Left ventricle myocardium inferior (tissue), 1 donor: Measurements from ENCODE around the gene PDZD4. TPM values are rescaled to one million over a fixed set of nuclear protein-coding genes. Genes with fewer than 3 reads are reported as not detected.

Source experiments
- DNase-seq: peaks from one replicate; pipeline ENCODE4 v3.0.0-alpha.2; 2020
- H3K27ac ChIP-seq: fragments of 200-600 bp; replicated peaks from 2 replicates; pipeline ENCODE4 v1.8.0; 2021
- H3K27me3 ChIP-seq: fragments of 200-600 bp; 2 replicates; pipeline ENCODE4 v1.8.0; 2021; ENCODE audit warnings: low read depth
- H3K36me3 ChIP-seq: fragments of 200-600 bp; 2 replicates; pipeline ENCODE4 v1.8.0; 2021
- H3K4me1 ChIP-seq: fragments of 200-600 bp; 2 replicates; pipeline ENCODE4 v1.8.0; 2021
- H3K4me3 ChIP-seq: fragments of 200-600 bp; 2 replicates; pipeline ENCODE4 v1.8.0; 2021; ENCODE audit warnings: mild to moderate bottlenecking, moderate library complexity
- H3K9me3 ChIP-seq: fragments of 200-600 bp; replicated peaks from 2 replicates; pipeline ENCODE4 v1.8.0; 2021
- CTCF ChIP-seq: fragments of 200-600 bp; IDR thresholded peaks from 2 replicates; pipeline ENCODE4 v1.8.0; 2021; ENCODE audit warnings: antibody characterized with exemption, mild to moderate bottlenecking, borderline replicate concordance
- intact Hi-C: fragments of 100-400 bp; cut with micrococcal nuclease; formaldehyde crosslinking; loops from one replicate; pipeline ENCODE4 v1.11.0; 2022
- total RNA-seq: library from RNA; stranded (reverse); fragmentation: NEBNext Ultra II Directional; extraction: Animal tissue kit (Norgen Biotek cat#: 25700); gene quantifications from one replicate; pipeline ENCODE4 v1.2.1, GENCODE V29; 2021
- donor health status: DM: no; HTN: yes; CAD: no; lungs with severe emphysema.

PDZD4 gene
- total RNA-seq, 1 donor from 2014 or later: 4.5 TPM

- intact Hi-C loops: no loop called here
- peaks cover 9% of the 10 kb centered on the region for H3K4me1 ChIP-seq
- no peaks in the 10 kb centered on the region for H3K9me3 ChIP-seq
- no peak for DNase-seq
- no peak overlapping the region for H3K4me3 ChIP-seq
- no peaks in the 10 kb centered on the region for H3K36me3 ChIP-seq
- H3K27me3 ChIP-seq: peaks cover 17% of the 10 kb centered on the region
- TF ChIP-seq CTCF: no peak
- H3K27ac ChIP-seq: no peak overlapping the region
Measured at GRCh38 chrX:153827016-153827415, 3.3 kb downstream of the PDZD4 start.

DNA sequence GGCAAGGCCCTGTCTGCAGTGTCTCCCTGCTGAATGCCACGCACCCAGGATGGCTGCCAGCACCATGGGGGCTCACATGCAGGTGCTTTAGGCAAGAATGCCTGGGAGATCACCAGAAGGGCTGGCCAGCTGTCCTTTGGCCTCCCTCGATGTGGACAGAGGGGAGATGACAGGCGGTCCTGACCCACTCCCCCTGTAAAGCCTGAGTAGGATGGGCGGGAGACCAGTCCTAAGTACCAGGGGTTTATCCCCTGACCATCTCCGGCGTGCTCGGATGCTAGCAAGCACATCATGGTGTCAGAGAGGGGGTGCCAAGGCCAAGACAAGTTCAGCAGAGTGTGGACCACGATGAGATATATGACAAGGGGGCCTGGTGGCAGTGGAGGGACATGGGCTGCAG lies 5.3 kb downstream of the PDZD4 start:
- TF ChIP-seq CTCF: no peak
- intact Hi-C loops: no loop called here
- Histone ChIP-seq H3K4me1 (peaks cover 9% of the 10 kb centered on the region), H3K36me3 (no peaks in the 10 kb centered on the region), H3K4me3 (no peak overlapping the region), H3K27ac (no peak overlapping the region), H3K27me3 (peaks cover 14% of the 10 kb centered on the region), H3K9me3 (no peaks in the 10 kb centered on the region)
- no peak for DNase-seq

DNA sequence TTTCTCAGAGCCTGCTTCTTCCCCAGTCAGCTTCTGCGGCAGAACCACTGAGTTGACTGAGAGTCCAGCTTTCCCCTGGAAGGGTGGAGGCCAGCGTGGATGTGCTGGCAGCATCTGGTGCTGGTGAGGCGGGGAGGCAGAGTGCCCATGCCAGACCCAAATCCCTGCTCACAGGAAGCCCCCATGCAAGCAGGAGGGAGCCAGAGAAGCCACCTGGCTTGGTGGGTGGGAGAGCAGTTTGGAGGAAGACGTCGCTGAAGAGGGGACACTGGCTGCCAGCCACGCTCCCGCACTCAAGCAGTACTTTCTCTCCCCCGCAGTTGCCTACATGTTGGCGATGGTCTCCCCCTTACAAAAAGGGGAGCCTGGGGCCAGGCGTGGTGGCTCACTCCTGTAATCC lies 6.0 kb downstream of the PDZD4 start:
- TF ChIP-seq CTCF: no peak
- Histone ChIP-seq H3K9me3 (no peaks in the 10 kb centered on the region), H3K4me1 (peaks cover 4% of the 10 kb centered on the region), H3K27ac (no peak overlapping the region), H3K36me3 (no peaks in the 10 kb centered on the region), H3K4me3 (no peak overlapping the region), H3K27me3 (peaks cover 7% of the 10 kb centered on the region)
- intact Hi-C loops: no loop called here
- DNase-seq: no peak

GRCh38 chrX:153821066-153821465 lies 9.3 kb downstream of the PDZD4 start:
- Histone ChIP-seq H3K27ac (no peak overlapping the region), H3K27me3 (no peaks in the 10 kb centered on the region), H3K9me3 (no peaks in the 10 kb centered on the region), H3K4me1 (peaks cover 10% of the 10 kb centered on the region), H3K4me3 (no peak overlapping the region), H3K36me3 (no peaks in the 10 kb centered on the region)
- TF ChIP-seq CTCF: no peak
- intact Hi-C loops: no loop called here
- no peak for DNase-seq

GRCh38 chrX:153820601-153821000 lies 9.7 kb downstream of the PDZD4 start:
- DNase-seq: no peak
- Histone ChIP-seq H3K36me3 (no peaks in the 10 kb centered on the region), H3K9me3 (no peaks in the 10 kb centered on the region), H3K27me3 (no peaks in the 10 kb centered on the region), H3K27ac (no peak overlapping the region), H3K4me1 (peaks cover 10% of the 10 kb centered on the region), H3K4me3 (no peak overlapping the region)
- TF ChIP-seq CTCF: no peak
- intact Hi-C loops: no loop called here
